HepG2 (cell line): ENCODE measurements around the gene CCDC183. TPM values are rescaled to one million over a fixed set of nuclear protein-coding genes. Genes with fewer than 3 reads are reported as not detected.

Experiments
- AGO1 ChIP-seq: fragments of 200-400 bp; formaldehyde crosslinking; IDR thresholded peaks from 2 replicates; pipeline ENCODE4 v1.6.1; 2017; ENCODE audit warnings: mild to moderate bottlenecking, low read depth, low read length, moderate library complexity; ENCODE audit not compliant: poor library complexity, severe bottlenecking
- BRCA1 ChIP-seq: sonication (generic); formaldehyde crosslinking; IDR thresholded peaks from 2 replicates; pipeline ENCODE4 v1.4.0; 2020; ENCODE audit warnings: missing genetic modification reagents
- EHMT2 ChIP-seq: fragments of 200-600 bp; sonication (generic); IDR thresholded peaks from 2 replicates; pipeline ENCODE4 v1.7.0; 2017; ENCODE audit warnings: antibody characterized with exemption, low read depth, low read length, borderline replicate concordance
- GATA4 ChIP-seq: sonication (generic); IDR thresholded peaks from 2 replicates; pipeline ENCODE4 v1.6.1; 2016; ENCODE audit warnings: antibody characterized with exemption, low read depth, borderline replicate concordance
- KLF12 ChIP-seq: sonication (generic); formaldehyde crosslinking; IDR thresholded peaks from 2 replicates; pipeline ENCODE4 v1.4.0; 2020; ENCODE audit warnings: missing genetic modification reagents, borderline replicate concordance
- PITX1 ChIP-seq: sonication (generic); formaldehyde crosslinking; IDR thresholded peaks from 2 replicates; pipeline ENCODE4 v1.5.1; 2020; ENCODE audit warnings: mild to moderate bottlenecking, missing genetic modification reagents
- REL ChIP-seq: sonication (generic); formaldehyde crosslinking; conservative IDR thresholded peaks from 2 replicates; pipeline ENCODE4 v1.8.0; 2022; ENCODE audit warnings: mild to moderate bottlenecking, missing genetic modification reagents, moderate library complexity
- ZFP37 ChIP-seq: sonication (generic); formaldehyde crosslinking; IDR thresholded peaks from 2 replicates; pipeline ENCODE4 v1.4.0; 2020; ENCODE audit warnings: missing genetic modification reagents, borderline replicate concordance
- ZNF180 ChIP-seq: sonication (generic); formaldehyde crosslinking; IDR thresholded peaks from 2 replicates; pipeline ENCODE4 v1.4.0; 2020; ENCODE audit warnings: low read depth, missing genetic modification reagents, borderline replicate concordance
- ZNF263 ChIP-seq: sonication (generic); formaldehyde crosslinking; IDR thresholded peaks from 2 replicates; pipeline ENCODE4 v1.4.0; 2020; ENCODE audit warnings: missing genetic modification reagents
- ZNF34 ChIP-seq: sonication (generic); formaldehyde crosslinking; IDR thresholded peaks from 2 replicates; pipeline ENCODE4 v1.4.0; 2020; ENCODE audit warnings: mild to moderate bottlenecking, missing genetic modification reagents, borderline replicate concordance
- ZNF496 ChIP-seq: sonication (generic); formaldehyde crosslinking; IDR thresholded peaks from 2 replicates; pipeline ENCODE4 v1.8.1; 2023; ENCODE audit warnings: mild to moderate bottlenecking, moderate library complexity, missing genetic modification reagents; ENCODE audit not compliant: insufficient replicate concordance
- ZSCAN12 ChIP-seq: sonication (generic); formaldehyde crosslinking; IDR thresholded peaks from 2 replicates; pipeline ENCODE4 v1.9.0; 2021; ENCODE audit warnings: mild to moderate bottlenecking, missing genetic modification reagents
- polyA plus RNA-seq, 8 experiments: library from polyadenylated mRNA; depleted of rRNA in 3 of 8; stranded (reverse) in 7 of 8; unstranded in 1 of 8; fragments of >200 nt; fragmentation: Illumina TruSeq in 4 of 8; extraction: Trizol in 4 of 8; gene quantifications; 2 replicates each; pipeline versions ENCODE4 v1.2.1 to v1.2.3, GENCODE V29; 2011 to 2016; ENCODE audit warnings: low read depth in 4 of 8, missing spikeins in 1 of 8, mixed read lengths in 1 of 8; ENCODE audit not compliant: insufficient read depth in 1 of 8
- total RNA-seq, 5 experiments: library from RNA; depleted of rRNA; stranded (reverse); fragments of >200 nt; fragmentation: Illumina TruSeq; extraction: Trizol; gene quantifications; 2 replicates each; pipeline ENCODE4 v1.2.3, GENCODE V29; 2016; ENCODE audit warnings: low read depth in 1 of 5
- TF ChIP-seq, protein P1 (sequence below): sonication (generic); formaldehyde crosslinking; conservative IDR thresholded peaks from 2 replicates; pipeline ENCODE4 v1.8.0; 2022; ENCODE audit warnings: mild to moderate bottlenecking, moderate library complexity, missing genetic modification reagents
- TF ChIP-seq, protein P2 (sequence below): sonication (generic); formaldehyde crosslinking; IDR thresholded peaks from 2 replicates; pipeline ENCODE4 v1.4.0; 2020; ENCODE audit warnings: missing genetic modification reagents
- TF ChIP-seq, protein P3 (sequence below): sonication (generic); formaldehyde crosslinking; IDR thresholded peaks from 2 replicates; pipeline ENCODE4 v1.9.0; 2021; ENCODE audit warnings: missing genetic modification reagents, mild to moderate bottlenecking, borderline replicate concordance

The CCDC183 gene
- total and polyA plus RNA-seq, 2 of the 13 experiments (the other 11 are each of a cell fraction or from before 2014, with no cell fraction given): 5.0 to 66.4 TPM

DNA sequence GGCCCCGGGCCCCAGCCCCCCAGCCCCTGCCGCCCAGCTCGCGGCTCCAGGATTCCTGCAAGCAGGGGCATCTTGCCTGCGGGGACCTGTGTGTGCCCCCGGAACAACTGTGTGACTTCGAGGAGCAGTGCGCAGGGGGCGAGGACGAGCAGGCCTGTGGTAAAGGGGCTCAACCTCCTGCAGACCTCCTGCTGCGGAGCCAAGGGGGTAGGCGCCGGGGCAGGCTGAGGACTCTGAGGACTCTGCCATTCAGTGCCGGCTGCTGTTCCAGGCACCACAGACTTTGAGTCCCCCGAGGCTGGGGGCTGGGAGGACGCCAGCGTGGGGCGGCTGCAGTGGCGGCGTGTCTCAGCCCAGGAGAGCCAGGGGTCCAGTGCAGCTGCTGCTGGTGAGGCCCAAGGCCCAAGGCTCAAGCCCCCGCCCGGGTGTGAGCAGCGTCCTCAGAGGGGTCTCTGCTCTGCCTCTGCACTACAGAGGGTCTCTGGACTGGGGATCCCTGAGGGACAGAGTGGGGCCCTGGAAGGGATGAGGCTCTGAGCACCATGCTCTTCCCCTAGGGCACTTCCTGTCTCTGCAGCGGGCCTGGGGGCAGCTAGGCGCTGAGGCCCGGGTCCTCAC lies 59.4 kb downstream of the CCDC183 start (continued):
- TF ChIP-seq, protein P1, sequence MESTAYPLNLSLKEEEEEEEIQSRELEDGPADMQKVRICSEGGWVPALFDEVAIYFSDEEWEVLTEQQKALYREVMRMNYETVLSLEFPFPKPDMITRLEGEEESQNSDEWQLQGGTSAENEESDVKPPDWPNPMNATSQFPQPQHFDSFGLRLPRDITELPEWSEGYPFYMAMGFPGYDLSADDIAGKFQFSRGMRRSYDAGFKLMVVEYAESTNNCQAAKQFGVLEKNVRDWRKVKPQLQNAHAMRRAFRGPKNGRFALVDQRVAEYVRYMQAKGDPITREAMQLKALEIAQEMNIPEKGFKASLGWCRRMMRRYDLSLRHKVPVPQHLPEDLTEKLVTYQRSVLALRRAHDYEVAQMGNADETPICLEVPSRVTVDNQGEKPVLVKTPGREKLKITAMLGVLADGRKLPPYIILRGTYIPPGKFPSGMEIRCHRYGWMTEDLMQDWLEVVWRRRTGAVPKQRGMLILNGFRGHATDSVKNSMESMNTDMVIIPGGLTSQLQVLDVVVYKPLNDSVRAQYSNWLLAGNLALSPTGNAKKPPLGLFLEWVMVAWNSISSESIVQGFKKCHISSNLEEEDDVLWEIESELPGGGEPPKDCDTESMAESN (CRISPR knock-in tag): no peak
- TF ChIP-seq, protein P2, sequence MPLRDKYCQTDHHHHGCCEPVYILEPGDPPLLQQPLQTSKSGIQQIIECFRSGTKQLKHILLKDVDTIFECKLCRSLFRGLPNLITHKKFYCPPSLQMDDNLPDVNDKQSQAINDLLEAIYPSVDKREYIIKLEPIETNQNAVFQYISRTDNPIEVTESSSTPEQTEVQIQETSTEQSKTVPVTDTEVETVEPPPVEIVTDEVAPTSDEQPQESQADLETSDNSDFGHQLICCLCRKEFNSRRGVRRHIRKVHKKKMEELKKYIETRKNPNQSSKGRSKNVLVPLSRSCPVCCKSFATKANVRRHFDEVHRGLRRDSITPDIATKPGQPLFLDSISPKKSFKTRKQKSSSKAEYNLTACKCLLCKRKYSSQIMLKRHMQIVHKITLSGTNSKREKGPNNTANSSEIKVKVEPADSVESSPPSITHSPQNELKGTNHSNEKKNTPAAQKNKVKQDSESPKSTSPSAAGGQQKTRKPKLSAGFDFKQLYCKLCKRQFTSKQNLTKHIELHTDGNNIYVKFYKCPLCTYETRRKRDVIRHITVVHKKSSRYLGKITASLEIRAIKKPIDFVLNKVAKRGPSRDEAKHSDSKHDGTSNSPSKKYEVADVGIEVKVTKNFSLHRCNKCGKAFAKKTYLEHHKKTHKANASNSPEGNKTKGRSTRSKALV (CRISPR knock-in tag): no peak
- TF ChIP-seq KLF12 (no peak), GATA4 (no peak), ZNF34 (CRISPR knock-in tag) (no peak), REL (CRISPR knock-in tag) (no peak), ZFP37 (CRISPR knock-in tag) (no peak), PITX1 (CRISPR knock-in tag) (0 out of 2 replicates have a peak, but pooled peaks have one; percentile 15), ZNF263 (CRISPR knock-in tag) (0 out of 2 replicates have a peak, but pooled peaks have one; percentile 35), AGO1 (peak; percentile 24), ZSCAN12 (no peak), ZNF496 (no peak), EHMT2 (no peak), BRCA1 (CRISPR knock-in tag) (no peak), ZNF180 (CRISPR knock-in tag) (no peak)
- TF ChIP-seq, protein P3, sequence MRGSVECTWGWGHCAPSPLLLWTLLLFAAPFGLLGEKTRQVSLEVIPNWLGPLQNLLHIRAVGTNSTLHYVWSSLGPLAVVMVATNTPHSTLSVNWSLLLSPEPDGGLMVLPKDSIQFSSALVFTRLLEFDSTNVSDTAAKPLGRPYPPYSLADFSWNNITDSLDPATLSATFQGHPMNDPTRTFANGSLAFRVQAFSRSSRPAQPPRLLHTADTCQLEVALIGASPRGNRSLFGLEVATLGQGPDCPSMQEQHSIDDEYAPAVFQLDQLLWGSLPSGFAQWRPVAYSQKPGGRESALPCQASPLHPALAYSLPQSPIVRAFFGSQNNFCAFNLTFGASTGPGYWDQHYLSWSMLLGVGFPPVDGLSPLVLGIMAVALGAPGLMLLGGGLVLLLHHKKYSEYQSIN: no peak
